ENCODE measurements around the gene LRPAP1.

LRPAP1 gene

DNA sequence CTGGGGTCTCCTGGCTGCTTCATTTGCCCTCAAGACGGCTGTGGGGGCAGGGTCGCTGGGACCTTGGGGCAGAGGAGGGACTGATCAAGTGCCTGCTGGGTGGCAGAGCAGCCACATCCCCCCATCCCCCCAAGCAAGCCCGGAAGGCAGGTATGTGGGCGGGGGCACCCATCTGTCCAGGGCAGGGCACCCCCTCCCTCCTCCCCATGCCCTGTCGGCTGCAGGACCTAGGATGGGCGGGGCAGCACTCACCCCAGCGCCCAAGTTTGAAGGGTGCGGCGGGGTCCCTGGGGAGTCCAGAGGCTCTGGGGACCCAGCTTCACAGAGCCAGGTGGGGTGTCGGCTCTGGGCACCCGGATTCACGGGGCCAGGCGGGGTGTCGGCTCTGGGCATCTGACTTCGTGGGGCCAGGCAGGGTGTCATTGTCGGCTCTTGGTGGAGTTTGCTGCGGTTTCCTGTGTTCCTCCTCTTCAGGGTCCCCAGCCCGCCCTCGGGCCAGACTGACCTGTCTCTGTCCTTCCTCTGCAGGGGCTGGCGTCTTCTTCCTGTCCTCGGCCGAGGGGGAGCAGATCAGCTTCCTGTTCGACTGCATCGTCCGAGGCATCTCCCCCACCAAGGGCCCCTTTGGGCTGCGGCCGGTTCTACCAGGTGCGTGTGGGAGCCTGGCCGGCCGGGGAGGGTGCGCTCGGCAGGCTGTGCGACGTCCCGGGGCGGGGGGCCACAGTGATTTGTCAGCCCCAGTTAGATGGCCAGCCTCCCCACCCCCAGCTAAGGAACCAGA is 47.0 kb downstream of the LRPAP1 start:
- DNase-seq (ENCODE audit: low spot score) = no peak

DNA sequence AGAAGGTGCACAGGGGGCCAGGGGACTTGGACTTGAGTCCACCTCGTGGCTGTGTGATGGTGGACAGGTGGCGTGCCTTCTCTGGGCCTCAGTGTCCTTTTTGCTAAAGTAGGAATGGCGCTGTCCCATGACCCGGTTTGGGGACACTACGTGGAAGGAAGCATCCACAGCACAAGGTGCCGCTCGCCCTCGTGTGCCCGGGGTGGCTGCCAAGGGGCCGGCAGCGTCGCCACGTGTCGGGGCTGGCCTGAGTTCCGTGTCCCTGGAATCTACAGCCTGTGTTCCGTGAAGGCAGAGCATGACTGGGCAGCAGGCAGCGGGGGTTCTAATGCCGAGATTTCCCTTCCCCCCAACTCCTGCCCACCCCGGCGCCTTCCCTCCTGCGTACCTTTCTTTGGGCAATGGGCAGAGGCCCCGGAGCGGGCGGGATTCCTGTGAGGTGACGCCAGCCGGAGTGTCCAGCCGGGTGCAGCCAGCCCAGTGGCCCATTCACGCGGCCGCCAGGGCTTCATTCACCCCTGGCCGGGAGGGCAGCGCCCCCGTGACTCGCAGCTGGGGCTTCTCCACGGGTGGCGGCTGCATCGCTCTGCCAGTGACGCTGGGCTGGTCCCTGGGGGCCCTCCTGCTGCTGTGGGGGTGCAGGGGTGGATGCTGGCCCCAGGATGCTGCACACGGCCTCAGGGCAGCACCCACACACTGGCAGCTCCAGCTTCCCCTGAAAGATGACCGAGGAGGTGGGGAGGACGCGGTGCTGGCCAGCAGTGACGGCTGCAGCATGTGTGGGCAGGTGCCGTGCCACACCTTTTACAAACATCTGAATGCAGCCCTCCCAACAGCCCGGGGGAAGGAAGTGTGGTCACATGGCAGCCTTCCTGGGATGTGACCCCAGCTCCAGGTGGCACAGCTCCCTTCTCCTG is 47.9 kb downstream of the LRPAP1 start:
- no peak for DNase-seq (ENCODE audit: low spot score)

DNA sequence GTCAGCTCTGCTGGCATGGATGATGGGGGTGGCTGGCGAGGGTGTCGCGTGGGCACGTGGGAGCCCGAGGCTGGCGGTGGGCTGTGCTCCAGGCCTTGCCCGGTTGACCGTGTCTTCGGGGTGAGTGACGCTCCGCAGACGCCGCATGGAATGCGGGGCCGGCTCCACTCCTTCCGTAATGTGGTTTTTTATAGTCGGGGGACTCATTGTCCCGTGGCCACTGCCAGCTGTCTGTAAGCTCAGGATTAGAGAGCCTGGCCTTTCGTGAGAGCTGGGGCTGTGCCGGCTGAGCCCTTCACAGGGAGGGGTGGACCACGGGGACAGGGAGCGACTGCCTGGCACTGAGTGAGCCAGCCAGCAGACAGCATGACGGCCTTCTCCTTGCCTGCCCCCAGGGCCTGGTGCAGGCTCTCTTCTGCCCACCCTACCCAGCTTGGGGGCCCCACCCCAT is 48.7 kb downstream of the LRPAP1 start:
- DNase-seq (ENCODE audit: low spot score) = no peak

DNA sequence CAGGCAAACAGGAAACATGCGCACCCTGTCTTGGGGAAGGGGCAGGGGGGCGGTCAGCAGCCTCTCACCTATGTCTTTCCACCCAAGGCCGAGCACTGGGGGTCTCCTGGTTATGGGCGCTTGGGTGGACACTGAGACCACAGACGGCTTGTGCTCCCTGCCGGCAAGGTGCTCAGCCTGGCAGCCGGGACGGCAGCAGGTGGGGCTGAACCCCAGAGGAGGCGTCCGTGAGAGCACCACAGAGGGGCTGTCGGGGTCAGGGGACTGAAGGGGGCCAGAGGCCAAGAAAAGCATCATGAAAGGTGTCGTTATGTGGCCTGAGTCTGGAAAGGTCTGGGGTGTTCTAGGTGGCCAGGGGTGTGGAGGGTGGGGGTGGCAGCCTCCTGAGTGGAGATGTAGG is 49.5 kb downstream of the LRPAP1 start:
- DNase-seq (ENCODE audit: low spot score) = no peak

DNA sequence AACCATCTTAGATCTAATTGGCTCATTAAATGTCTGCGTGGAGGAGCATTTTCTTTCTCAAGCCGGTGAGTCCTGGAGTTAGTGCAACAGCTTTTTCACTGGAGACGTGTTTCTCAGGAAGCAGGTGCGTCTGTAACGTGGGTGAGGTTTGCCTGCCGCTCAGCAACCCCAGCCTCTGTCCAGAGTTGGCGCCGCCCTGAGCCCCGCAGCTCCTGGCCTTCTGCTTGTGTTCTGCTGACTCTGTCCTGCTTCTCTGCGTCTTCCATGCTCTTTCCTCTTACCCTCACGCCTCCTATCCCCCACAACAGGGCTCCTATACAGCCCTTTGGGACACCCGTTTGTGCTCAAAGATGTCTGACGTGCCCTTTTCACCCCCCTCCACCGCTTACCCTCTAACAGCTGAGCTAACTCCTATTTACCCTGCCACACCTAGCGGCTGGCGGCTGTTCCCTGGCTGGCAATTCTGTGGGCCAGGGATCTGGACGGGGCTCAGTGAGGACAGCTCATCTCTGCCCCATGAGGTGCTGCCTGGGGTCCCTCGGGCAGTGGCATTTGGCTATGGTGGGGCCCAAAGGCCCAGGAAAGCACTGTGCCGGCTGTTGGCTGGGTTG is 50.3 kb downstream of the LRPAP1 start:
- DNase-seq (ENCODE audit: low spot score) = no peak

DNA sequence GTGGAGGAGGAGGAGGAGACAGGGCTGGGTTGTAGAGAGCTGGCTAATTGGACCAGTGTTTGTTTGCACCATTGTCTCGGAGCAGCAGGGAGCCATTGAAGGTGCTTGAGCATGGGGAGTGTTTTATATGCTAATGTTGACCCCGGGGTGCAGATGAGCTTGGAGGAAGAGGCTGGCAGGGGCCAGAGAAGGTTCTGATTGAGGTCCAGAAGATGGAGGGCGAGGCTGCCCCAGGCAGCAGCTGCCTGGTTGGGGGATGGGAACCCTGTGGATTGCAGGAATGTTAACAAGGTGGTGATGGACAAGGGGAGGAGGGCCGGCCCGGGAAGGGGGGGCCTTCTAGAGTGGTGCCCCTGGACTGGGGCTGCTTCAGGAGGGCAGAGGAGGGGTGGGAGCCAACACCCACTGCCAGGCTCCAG is 51.1 kb downstream of the LRPAP1 start:
- DNase-seq (ENCODE audit: low spot score) = no peak

DNA sequence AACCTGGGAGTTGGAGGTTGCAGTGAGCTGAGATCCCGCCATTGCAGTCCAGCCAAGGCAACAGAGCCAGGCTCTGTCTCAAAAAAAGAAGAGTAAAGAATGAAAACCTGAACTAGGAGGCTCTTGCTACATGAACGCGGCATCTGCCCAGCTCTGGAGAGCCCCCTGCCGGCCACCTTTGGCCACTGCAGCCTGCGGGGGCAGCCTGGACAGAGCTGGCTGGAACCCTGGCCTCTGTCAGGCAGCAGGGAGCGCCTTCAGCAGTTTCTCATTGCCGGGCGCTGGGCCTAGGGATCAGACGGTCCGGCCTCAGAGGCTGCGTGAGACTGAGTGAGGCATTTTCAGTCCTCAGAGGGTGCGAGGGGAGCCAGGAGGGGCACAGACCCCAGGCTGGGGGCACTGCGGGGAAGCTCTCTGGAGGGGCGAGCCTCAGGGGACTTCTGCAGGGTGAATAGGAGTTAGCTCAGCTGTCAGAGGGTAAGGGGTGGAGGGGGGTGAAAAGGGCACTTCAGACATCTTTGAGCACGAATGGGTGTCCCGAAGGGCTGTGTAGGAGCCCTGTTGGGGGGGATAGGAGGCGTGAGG is 51.6 kb downstream of the LRPAP1 start:
- DNase-seq (ENCODE audit: low spot score) = peak; percentile 97

DNA sequence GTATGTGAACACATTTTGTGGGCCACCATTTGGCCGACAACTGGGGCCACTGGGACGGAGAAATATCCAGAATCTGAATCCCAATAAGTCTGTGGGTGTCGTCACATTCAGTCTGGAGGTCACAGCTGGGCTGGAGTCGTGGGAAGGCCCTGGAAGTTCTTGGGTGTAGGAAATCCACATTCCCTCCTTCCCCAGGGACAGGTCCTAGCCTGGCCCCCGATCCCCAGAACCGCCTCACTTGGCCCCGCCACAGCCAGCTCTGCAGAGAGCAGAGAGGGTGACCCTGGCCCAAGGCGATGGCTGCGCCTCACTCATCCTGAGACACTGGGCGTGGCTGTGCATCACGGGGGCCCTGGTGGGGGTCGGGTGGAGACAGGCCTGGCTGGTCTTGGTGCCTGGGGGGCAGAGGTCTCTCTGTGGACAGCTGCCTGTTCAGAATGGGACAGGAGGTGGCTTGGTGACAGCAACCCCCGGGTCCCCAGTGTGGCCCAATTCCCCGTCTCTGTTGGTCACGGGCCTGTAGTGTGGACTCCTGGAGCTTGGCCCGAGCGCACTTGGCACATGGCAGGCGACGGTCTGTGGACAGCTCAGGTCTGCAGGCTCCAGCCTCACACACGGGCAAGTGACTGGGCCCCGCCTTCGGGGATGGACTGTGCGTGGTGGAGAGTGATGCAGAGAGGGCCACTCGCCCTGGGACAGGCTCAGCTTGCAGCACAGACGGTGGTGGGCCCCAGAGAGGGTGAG is 52.7 kb downstream of the LRPAP1 start:
- no peak for DNase-seq (ENCODE audit: low spot score)

DNA sequence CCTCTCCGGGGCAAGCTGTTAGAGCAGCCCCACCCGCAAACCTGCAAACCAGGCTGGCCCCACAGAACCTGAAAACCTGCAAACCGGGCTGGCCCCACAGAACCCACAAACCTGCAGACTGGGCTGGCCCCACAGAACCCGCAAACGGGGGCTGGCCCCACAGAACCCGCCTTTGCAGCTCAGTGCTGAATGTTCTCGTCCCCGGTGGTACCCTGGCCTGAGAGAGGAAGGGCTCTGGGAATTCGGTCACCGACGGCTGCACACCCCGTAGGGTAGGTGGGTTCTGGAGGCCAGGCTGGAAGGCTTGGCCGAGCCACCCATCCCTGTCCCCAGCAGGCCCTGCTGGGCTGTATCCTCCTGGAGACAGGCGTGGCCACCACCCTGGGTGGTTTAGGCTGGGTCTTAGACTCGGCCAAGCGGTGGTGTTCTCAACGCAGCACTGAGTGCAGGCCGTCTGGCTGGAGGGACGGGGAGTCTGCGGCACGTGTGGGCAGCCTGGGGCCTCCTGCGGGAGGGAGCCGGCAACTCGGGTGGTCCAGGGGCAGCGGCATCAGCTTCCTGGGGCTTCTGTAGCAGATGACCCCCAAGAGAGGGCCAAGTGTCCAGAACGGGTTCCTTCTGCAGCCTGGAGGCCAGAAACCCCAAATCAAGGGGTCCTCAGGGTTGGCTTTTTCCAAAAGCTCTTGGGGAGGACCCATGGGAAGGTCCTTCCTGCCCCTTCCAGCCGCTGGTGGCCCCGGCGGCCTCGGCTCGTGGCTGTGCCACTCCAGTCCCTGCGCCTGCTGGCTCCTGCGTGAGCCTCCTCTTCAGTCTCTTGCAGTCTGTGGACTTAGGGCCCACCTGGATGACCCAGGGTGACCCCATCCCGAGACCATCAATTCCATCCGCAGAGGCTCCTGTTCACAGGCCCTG is 53.5 kb downstream of the LRPAP1 start:
- DNase-seq (ENCODE audit: low spot score) = no peak

DNA sequence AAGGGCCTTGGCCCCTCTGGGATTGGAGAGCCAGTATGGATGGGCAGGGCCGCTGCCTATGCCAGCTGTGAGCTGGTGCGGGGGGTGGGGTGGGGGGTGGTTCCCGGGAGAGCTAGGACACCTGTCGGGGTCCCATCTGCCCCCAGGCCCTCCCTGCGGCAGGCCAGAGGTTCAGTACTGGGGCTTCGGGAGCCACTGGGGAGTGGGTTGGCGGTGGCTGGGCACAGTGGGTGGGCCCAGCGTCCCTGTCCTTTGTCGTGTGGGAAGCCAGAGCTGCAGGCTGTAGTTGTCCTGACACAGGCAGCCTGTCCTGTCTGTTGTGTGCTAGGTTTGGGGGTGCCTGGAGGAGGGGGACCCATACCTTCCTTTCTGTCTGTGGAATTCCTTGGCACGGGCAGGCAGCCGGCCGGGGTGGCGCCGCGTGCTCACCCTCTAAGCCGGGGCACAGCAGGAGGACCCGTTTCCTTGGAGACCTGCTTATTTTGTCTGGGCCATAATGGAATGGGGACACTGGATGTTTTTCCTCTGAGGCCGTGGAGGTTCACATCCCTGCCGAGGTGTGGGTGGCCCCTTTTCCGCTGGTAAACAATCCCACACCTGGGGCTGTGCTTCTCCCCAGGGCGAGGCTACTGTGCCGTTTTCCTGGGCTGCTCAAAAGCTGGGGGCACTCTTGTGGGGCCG is 54.3 kb downstream of the LRPAP1 start:
- DNase-seq (ENCODE audit: low spot score) = no peak

DNA sequence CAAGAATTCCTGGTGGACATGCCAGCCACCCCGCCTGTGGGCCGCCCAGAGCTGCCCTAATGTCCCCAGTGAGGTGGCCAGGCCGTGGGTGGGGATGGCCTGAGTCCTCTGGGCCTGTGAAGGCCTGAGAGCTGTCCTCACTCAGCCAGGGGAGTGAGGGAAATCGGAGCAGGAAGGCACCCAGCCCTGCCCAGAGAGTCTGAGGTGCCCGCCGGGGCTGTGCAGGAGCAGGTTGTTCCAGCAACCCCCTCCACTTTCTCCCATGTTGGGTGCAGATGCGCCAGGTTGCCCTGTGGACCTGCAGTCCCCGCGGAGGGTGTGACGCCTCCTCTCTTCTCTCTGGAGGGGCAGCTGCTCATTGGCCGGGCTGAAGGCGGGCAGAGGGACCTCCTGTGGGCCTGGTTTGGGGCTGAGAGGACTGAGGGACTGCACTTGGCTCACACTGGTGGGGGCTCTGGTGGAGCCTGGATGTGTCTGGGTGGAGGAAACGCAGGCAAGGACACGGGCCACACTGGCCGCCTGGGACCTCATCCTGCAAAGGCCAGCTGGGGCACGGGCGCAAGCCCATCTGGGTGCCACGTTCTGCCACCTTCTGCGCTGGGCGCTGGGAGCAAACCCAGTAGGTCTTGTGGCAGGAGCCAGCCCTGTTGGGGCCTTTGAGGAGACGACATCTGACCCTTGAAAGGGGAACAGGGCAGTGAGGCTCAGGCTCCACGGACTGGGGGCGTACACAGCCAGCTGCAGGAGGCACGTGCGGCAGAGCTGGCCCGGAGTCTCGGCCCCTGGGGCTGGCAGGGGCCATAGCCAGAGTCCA is 55.1 kb downstream of the LRPAP1 start:
- DNase-seq (ENCODE audit: low spot score) = no peak

DNA sequence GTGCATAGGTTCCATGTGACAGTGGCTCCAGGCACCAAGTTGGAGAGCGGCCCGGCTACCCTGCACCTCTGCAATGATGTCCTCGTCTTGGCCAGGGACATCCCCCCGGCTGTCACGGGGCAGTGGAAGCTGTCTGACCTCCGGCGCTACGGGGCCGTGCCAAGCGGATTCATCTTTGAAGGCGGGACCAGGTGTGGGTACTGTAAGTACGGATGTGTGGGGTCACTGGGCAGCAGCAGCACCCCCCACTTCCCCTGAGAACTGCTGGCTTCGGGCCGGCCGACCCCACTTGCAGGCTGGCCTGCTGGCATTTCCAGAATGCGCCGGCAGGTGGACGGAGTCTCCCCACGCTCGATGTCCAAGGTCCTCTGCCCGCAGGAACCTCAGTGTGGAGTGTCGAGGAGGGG is 55.9 kb downstream of the LRPAP1 start:
- DNase-seq (ENCODE audit: low spot score) = no peak

DNA sequence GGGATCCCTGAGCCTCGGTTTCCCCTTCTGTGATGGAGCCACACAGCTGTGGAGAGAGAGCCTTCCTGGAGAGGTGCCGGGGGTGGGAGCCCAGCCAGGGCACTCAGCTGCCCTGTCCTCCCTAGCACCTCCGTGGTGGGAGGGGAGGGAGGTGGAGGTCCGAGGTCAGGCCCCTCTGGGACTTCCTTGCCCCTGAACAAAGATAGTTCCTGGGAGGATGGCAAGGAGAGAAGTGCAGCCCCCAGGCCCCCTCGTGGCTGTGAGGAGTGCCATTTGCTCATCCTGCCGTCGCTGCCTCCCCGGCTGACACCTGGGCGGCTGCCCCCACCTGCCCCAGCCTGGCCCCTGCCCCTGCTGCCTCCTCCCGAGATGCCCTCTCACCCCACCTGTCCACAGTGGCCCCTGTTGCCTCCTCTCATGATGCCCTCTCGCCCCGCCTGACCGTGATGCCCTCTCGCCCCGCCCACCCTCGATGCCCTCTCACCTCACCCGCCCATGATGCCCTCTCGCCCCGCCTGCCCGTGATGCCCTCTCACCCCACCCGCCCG is 56.4 kb downstream of the LRPAP1 start:
- no peak for DNase-seq (ENCODE audit: low spot score)

DNA sequence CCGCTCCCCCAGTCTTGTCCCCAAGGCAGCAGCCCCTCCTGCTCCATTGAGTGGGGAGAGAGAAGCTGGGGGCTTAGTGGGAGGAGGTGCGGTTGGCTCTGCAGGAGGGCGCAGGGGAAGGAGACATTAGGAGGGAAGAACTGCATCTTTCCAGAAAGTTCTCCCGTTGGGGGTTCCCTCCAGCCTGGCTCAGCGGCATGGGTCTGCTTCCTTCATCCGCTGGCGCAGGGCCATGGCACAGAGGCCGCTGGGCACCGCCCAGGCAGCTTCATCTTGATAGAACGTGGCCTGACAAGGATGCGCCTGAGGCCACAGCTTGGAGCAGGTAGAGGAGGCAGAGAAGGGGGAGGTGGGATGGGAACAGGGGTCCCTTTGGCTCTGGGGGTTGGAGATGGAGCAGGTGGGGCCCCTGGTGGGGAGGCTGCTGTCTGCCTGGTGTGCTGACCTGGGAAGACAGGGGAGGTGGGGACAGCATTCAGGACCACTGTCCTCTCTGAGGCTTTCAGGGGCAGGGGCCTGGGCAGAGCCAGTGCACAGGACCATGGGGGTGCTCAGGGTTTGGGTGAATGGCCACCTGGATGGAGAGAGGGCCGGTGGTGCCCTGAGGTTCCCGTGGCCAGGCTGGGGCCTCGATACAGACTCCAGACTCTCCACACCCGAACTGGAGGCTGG is 57.0 kb downstream of the LRPAP1 start:
- no peak for DNase-seq (ENCODE audit: low spot score)

DNA sequence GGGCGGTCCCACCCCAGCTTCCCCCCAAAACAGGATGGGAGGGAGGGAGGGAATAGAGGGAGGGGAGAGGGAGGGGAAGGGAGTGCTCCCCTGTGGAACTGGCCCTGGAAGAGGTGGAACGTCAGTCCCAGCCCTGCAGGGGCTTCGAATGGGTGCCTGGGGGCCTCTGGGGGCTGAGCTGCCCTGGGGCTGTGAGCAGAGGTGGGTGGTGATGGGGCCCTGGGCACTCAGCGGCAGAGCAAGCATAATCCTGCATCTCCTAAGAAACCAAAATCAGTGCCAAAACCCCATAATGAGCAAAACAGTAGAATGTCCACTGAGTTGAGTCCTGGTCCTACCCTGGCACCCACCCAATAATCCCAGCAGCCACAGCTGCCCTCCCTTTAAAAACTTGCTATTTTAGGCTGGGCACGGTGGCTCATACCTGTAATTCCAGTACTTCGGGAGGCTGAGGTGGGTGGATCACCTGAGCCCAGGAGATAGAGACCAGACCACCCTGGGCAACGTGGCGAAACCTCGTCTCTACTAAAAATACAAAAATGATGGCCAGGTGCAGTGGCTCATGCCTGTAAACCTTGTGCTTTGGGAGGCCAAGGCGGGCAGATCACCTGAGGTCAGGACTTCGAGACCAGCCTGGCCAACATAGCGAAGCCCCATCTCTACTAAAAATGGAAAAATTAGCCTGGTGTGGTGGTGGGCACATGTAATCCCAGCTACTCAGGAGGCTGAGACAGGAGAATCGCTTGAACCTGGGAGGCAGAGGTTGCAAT is 58.0 kb downstream of the LRPAP1 start:
- DNase-seq (ENCODE audit: low spot score) = no peak

DNA sequence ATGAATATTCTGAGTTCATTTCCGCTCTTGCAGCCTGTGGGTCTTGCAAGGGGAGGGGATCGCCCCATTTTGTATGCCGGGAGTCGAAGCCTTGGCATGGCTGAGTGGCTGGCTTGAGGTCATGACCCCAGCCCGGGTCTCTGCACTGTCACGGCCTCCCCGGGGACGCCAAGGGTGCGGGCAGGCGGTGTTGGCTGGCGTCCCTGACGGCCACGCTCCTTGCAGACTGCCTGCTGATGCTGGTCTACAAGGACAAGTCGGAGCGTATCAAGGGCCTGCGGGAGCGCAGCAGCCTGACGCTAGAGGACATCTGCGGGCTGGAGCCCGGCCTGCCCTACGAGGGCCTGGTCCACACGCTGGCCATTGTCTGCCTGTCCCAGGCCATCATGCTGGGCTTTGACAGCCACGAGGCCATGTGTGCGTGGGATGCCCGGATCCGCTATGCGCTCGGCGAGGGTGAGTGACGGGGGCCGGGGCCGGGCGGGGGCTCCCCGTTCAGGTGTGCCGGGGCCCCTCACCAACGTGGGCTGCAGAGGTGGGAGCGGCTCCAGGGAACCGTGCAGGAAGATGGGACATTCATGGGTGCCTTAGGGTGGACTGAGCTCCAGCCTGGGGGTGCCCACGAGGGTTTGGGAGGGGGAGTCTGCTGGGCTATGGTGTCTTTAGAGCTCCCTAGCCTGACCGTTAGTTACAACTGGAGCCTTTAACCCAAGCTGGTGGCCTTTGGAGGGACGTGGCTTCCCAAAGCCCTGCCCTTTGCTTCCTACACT is 58.9 kb downstream of the LRPAP1 start:
- DNase-seq (ENCODE audit: low spot score) = no peak
